ENCODE measurements around the gene RET.
A peak's percentile ranks its signal among the peaks of the same experiment; 100 is the strongest.

RET gene

DNA sequence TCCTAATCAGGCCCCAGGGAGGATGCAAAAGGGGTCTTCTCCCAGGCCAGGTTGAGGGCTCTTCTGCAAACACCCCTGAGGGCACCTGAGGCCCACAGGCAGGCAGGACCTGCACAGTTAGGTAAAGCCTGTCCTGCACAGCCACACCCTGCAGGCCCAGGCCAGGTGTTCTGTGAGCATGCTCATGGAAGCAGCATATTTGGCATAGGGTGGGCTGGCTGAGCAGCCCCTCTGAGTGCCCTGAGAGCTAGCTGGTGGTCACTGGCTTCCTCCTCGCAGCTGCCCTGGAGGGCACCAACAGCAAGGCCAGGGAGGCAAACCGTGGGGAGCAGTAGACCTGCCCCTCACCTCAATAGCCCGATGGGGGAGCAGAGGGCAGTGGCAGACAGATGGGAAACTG lies 3.7 kb upstream of the RET start:
- DNase-seq (ENCODE audit: low spot score), result no peak
- H3K27ac ChIP-seq, result no peak overlapping the region
- H3K4me3 ChIP-seq, result no peak overlapping the region
- TF ChIP-seq, protein P1, sequence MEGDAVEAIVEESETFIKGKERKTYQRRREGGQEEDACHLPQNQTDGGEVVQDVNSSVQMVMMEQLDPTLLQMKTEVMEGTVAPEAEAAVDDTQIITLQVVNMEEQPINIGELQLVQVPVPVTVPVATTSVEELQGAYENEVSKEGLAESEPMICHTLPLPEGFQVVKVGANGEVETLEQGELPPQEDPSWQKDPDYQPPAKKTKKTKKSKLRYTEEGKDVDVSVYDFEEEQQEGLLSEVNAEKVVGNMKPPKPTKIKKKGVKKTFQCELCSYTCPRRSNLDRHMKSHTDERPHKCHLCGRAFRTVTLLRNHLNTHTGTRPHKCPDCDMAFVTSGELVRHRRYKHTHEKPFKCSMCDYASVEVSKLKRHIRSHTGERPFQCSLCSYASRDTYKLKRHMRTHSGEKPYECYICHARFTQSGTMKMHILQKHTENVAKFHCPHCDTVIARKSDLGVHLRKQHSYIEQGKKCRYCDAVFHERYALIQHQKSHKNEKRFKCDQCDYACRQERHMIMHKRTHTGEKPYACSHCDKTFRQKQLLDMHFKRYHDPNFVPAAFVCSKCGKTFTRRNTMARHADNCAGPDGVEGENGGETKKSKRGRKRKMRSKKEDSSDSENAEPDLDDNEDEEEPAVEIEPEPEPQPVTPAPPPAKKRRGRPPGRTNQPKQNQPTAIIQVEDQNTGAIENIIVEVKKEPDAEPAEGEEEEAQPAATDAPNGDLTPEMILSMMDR (IDR thresholded peaks at IDR 0.05), result no peak

DNA sequence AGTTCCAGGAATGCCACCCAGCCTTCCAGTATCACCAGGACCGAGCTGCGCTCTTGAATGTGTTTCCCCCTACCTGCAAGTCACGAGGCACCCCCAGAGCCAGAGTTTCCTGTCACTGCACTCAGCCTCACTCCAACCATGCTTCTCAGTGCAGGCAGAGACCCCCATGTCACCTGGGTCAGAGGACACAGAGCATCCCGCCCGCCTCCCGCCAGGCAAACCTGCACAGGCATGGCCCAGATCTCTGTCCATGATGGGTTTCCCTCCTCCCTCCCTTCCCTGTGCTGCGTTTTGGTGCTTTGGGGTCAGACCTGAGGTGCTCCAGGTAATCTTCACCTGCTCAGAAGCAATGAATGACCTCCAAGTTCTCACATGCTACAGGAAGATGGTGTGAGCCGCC lies 3.1 kb upstream of the RET start:
- H3K27ac ChIP-seq, result no peak overlapping the region
- no peak overlapping the region for H3K4me3 ChIP-seq
- TF ChIP-seq, protein P1 (IDR thresholded peaks at IDR 0.05), result no peak
- DNase-seq (ENCODE audit: low spot score), result no peak

DNA sequence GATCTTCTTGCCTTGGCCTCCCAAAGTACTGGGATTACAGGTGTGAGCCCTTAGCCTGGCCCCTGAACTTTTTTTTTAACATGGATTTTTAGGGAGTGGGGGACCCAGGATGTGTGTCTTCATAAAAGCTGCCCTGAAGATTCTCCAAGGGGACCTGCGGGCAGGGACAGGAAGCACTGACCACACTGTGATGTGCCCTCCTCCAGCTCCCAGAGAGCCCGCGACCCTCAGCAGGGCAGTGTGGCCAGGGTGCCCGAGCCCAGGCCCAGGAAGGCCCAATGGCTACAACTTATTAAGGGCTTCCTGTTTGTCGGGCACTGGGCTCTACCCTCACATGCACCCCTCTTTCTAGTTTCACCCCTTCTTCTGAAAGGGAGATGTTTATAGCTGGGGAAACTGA lies 2.5 kb upstream of the RET start:
- H3K27ac ChIP-seq, result no peak overlapping the region
- TF ChIP-seq, protein P1 (IDR thresholded peaks at IDR 0.05), result no peak
- DNase-seq (ENCODE audit: low spot score), result no peak

DNA sequence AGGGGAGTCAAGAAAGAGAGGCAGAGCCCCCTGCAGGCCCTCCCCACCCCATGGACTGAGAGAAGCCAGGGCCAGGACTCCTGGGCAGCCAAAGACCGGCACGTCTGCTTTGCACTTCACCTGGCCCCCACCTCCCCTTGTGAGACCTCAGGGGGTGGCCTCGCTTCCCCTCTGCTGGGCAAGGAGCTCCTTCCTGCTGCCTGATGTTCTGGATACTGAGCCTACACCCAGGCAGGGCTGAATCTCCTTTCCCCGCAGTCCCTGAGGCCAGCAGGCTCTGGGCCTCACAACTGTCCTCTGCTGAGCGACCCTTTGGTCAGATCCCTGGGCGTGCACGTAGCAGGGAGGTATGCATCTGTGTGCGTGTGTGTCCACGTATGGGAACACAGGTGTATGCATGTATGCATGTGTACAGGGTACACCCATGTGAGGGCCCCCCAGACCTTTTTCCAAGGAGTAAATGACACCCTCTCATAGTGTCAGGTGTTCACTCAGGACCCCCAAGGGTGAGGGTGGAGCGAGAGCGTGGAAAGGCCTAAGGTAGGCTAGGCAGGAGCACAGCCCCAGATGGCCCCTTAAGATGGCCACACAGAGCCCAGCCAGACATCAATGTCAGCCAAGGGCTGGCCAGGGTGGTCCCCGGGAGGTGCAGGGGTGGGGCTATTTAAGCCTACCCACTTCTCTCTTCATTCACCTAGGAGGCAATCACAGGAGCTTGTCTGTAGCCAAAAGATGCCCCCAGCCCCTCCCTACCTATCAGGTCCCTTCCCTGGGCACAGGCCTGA lies 1.9 kb upstream of the RET start:
- TF ChIP-seq, protein P1 (IDR thresholded peaks at IDR 0.05), result no peak
- H3K27ac ChIP-seq, result no peak overlapping the region
- DNase-seq (ENCODE audit: low spot score), result no peak
- H3K4me3 ChIP-seq, result no peak overlapping the region

More for the DNA sequence above, 2.5 kb upstream of the RET start:
- no peak overlapping the region for H3K4me3 ChIP-seq

DNA sequence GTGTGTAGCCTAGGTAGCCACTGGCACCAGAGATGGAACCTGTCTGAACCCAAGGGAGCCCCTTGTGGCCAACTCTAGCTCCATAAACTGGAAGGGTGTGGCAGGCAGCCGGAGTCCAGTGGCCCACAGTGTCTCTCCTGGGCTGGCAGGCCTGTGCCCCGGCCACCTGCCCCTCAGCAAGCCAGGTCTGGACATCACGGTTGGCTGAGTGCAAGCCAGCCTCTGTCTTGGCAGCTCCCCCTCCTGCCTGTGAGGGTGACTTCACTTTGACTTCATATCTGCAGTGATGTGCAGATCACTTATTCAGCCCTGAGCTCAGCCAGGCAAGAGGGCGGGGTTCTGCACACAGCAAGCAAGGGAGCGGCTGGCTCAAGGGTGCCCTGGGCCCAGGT lies 1.3 kb upstream of the RET start:
- Histone ChIP-seq H3K27ac (no peak overlapping the region), H3K4me3 (no peak overlapping the region)
- TF ChIP-seq, protein P1 (IDR thresholded peaks at IDR 0.05), result no peak
- no peak for DNase-seq (ENCODE audit: low spot score)

DNA sequence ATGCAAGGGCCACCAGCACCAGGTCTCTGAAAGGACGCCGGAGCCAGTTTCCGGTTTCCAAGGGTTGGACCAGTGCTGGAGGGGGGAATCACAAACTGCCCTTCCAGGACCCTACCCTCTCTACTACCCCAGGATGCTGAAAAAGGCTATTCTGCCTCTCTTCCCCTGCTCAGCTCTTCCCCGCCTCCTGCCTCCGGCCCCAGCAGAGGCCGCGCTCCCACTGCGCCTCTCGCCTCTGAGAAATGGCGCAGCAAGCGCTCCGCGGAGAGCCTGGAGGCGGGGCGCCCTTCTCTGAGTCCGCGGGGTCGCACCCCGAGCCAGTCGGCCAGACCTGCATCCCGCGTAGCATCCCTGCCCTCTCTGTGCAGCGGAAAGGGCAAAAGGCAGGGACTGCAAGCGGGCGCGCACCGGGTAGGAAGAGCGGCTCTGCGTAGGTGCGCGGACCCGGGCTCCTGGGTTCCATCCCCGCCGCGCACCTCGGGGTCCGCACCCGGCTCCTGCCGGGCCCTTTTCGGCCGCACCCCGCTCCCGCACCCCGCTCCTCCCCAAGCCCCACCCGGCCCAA lies 476 bp upstream of the RET start:
- Histone ChIP-seq H3K4me3 (peak overlapping the region; percentile 71), H3K27ac (no peak overlapping the region)
- DNase-seq (ENCODE audit: low spot score), result no peak
- TF ChIP-seq, protein P1 (IDR thresholded peaks at IDR 0.05), result no peak

Measured in coronary artery (tissue), 2 donors.